ENCODE measurements around the gene CRACR2A.

CRACR2A gene

DNA sequence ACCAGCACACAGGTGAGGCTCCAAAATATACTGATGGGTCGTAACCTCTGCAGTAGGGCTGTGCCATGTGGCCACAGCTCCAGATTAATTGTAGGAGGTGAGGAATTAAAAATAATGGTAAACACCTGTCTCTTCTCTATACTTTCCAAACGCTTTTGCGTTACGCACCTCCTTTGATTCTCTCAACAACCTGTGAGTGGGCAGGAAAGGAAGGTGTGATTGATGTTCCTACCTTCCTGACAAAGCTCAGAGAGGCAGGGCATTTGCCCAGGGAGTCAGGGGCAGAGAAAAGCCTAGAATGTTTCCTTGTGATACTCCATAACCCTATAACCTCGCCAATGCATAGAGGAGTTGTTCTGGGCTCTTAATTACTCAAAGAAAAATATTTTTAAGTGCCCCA is 137.0 kb downstream of the CRACR2A start:
- no peak for DNase-seq (ENCODE audit: low read depth)

DNA sequence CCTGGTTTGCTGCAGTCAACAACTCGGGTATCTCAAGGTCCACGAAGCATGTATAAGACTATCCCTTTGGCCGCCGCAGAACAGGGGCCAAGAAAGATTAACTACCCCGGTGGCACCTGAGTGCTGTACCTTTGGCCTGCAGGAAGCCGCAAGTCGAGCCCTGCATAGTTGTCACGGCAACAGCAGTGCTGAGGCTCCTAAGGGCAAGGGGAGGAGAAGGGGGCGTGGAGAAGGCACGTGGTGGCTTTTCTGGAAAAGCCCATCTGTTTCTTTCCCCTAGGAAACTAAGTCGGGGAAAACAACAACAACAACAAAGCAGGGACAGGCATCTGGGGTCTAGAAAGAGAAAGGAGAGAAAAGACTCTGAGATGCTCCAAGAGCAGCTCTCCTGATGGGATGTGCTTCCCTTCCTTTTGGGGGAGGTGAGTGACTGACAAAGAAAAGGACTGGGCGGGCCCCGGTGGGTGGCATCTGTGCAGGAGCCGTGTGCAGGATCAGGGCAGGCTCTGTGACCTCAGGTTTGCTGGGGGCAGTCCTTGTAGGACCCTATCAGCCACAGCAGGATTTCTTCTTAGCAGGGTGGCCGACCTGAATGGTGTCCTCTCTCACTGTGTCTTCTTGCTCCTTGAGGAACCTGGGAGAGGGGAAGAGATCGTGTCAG is 138.0 kb downstream of the CRACR2A start:
- no peak for DNase-seq (ENCODE audit: low read depth)

DNA sequence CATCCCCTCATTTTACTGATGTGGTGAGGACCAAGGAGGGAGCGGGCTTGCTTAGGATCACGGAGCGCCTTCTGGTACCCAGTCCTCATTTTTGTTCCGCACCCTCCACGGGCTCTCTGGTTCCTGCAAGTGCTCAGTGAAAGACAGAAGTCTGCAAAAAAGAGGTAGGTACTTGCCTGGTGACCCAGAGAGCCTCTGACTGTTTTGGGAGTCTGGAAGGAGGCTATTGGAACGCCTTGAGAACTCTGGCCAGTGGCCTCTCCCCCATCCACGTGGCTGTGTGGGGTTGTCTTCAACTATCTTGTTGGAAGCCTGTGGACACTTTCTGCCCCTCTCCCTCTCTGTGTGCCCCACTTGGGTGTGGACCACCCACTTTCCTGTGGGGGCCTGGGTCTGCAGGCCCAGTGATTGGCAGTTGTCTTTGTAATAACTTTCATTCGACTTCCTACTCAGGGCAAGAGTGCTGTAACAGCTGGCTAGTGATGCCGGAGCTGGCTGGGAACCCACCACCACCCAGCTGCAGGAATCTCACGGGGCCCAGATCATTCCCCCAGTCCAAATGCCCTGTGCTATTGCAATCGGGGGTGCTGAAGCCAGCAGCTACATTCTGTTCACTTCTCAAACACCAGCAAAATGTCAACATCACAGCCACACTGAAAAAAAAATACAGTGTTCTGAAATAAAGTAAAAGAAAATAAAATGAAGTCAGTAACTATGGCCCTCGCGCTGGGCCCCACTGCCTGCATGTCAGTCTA is 139.1 kb downstream of the CRACR2A start:
- DNase-seq (ENCODE audit: low read depth): no peak

DNA sequence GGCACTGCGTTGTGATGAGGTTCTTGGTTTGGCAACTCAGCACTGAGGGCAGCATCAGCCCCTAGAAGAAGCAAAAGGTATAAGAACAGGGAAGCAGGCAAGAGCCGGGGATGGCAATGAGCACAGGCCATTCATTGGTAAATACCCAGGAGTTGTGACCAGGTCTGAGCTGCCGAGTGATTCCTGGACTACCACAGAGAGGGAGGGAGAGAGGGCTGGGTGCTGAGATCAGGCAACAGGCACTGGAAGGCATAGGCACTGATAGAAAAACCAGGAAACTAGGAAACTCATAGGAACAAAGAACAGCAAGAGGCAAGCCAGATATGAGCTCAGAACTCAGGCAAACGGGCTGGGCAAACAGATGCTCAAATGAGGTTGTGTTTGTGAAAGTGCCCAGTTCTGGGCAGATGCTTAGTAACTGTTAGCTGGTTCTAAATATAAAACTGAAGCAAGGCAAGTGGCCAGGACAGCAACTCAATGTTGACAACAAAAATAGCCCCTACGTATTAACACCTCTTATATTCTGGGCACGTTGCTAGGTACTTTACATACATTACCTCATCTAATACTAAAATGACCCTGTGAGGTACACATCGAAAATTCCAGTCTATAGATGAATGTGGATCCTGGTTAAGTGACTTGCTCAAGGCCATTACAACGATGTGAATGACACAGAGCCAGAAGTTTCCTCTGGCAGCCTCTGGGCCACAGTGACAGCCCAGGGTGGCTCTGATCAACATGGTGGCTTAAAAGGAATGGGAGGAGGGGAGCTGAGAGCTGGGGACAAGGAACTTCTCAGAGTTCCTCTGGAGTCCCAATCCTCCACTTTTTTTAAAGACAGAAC is 140.8 kb downstream of the CRACR2A start:
- DNase-seq (ENCODE audit: low read depth): no peak

DNA sequence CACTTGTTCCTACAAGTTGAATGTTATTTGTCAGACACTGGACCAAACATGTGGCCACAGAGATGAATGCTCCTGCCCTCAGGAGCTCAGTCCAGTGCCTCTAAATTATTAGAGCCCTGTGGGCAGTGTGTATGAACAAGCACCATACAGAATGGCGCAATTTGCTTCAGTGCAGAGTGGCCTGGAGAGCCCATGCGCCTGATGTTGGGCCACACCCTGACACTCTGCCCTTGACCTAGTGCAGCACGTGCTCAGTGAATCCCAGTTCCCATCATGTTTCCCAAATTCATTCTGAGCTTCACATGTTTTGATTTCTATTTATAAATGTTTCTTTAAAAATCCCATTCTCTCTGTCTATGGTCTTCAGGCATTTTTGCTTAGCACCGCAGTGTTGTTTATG is 145.1 kb downstream of the CRACR2A start:
- DNase-seq (ENCODE audit: low read depth): no peak

DNA sequence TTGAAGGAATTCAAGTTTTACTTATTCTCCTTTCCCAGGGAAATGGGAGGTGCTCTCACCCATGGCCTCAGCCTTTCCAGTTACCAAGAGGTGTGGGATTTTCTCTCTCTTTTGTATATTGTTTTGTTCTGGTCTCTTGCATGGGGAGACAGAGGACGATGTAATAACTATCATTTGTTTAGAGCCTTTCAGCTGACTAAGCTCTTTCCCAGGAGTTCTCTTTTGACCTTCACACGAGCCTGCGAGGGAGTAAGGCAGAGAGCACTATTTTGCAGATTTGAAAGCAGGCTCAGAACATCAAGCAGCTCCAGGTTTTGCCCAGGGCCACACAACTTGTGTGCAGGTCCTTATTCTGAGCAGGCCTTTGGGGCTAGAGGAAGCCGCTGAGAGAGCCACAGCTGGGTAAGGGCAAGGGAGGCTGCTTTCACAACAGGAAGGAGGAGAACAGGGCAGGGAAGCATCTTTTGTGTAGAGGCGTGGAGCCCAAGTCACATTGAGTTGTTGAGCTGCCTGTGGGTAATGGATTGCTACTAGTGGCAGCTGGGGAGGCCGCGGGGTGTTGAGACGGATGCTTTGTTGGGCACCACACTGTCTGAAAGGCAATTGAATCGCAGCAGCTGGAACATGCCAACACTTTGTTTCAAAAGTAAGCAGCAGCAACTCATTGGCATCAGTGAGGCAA is 145.7 kb downstream of the CRACR2A start:
- no peak for DNase-seq (ENCODE audit: low read depth)

DNA sequence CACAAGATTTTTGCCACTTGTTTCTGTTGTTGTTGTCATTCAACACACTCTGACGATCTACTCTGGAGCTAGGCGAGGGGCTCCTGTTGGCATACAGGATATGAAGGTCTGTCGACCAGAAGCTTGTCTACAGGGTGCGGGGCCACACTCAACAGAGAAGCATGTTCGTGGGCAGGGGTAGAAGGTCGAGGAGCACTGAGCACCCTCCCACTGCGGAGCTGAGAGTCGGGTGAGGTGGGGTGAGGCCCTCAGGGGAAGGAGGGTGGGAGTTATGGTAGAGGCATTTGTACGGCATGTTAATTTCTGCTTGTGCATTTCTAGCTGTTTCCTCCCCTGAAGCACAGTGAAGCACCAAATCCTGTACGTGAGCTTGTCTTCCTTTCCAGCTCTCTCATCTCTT is 146.8 kb downstream of the CRACR2A start:
- no peak for DNase-seq (ENCODE audit: low read depth)

DNA sequence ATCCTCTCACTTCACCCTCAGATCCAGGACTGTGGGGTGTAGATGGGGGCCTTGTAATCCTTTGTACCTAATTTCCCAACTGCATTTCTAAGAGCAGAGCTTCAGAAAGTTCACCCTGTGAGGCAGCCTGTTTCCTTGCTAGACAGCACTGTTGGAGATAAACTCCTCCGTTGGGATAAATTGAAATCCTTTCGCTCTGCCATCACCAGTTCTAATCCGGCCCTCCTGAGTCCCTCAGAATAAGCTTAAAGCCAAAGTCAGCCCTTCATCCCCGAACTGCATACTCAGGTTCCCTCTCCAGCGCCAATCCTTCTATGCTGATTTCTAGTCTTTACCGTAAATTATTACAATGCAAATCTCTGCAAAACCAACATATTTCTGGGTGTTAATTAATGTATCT is 147.2 kb downstream of the CRACR2A start:
- no peak for DNase-seq (ENCODE audit: low read depth)

DNA sequence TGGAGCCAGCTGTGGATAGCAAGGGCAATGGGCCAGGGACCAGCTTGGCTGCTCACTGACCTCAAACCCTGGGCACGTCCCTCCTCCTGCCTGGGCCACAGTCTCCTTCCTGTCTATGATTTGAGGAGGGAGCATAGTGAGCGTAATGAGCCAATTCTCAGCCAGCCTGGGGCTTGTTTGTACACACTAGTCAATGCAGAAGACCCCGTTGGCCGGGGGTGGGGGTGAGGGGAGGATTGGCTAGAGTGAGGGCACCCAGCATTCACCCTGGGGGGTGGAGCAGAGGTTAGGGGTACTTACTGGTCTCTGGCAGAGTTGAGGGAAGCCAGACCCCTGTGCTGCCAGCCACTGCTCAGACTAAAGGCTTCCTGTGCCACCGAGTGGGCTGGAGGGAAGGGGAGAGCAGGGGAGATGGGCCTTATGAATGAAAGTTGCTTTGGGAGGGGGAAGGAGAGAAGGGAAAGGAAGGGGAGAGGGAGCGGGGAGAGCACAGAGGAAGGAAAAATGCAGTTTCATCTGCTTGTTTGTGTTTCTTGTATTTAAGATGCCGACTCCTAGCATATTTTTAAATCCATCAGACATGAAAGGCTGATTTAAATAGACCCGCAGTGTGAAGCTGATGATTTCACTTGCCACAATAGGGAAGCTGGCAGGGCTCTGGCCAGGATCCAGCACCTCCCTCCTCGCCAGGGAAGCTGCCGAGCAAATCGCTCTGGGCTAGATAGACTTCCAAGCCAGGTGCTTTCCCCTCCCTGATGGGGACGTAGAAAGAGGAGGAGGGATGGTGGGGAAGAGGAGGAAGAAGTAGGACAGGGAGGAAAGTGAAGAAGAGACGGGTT is 147.9 kb downstream of the CRACR2A start:
- no peak for DNase-seq (ENCODE audit: low read depth)

DNA sequence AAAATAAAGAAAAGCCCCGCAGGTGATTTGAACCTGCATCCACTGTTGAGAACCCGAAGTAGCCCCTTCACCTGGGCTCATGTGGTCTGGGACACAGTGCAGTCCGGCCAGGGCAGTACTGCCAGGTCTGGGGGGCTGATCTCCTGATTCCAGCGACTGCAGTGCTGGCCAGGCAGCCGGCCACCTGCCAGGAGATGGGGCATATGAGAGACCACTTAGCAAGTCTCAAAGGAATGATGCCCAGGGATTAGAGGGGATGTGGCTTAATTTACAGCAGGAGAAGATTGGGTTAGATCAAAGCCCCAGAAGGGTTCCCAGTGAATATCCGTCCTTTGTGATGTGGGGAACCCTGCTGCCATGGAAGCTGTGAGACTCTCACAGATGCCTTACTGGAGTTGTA is 148.6 kb downstream of the CRACR2A start:
- DNase-seq (ENCODE audit: low read depth): no peak

DNA sequence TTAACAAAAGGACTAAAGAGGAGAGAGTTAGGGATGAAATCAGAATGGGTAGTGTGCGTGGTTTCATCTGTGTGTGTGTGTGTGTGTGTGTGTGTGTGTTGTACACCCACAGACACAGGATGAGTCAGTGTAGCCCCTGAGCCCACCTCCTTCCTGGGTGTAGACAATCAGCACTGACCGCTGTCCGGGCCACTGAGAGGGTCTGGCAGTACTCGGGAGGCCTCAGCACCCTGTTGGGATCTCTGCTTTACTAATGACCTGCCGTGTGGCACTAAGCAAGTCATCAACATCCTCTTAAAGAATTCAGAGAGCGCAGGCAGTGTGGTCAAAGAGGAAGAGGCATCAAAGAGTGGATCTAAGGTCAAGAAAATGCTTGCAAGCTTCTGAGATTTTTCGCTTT is 149.3 kb downstream of the CRACR2A start:
- no peak for DNase-seq (ENCODE audit: low read depth)

DNA sequence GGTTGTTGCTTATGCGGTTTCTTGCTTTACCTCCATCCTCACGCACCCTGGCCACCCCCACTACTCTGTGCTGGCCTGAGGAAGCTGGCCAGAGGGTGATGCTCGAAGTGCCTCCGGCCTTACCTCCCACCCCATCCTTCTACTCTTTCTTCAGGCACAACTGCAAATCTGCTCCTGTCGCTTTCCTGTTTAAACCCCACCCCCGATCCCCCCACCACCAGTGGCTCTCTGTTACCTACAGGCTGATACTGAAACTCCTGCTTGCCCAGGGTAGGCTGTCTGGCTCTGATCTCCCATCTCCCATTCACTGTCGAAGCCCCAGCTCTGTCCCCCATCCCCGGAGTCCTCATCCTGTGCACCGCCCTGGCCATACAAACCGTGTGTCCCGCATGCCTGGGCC is 150.4 kb downstream of the CRACR2A start:
- DNase-seq (ENCODE audit: low read depth): no peak

DNA sequence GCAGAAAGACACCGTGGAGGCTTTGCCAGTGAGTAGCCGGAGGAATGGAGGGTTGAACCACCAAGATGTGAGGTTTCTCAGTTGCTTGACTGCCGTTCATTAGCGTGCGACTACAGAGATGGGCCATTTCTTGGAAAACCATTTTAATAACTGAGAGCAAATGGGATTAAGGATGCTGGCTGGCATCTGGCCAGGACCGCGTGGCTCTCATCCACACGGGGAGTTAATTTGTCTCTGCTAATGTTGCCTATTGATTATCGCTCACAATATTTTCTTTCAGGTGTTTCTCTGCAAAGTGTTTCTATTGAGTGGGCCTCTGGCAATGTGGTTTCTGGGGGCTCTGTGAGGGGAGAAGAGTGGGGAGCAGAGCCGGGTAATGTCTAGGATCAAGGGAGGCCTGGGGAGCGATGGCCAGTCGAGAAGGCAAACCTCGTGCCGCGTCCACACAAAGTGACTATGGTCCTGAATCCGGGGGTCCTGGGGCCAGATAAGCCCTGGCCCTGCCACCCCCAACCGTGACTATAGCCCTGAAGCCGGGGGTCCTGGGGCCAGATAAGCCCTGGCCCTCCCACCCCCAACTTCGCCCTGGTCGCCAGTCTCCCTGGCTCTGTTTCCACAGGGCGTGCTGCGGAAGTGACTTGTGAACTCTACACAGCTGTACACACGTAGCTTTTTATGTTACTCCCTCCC is 151.3 kb downstream of the CRACR2A start:
- DNase-seq (ENCODE audit: low read depth): no peak

DNA sequence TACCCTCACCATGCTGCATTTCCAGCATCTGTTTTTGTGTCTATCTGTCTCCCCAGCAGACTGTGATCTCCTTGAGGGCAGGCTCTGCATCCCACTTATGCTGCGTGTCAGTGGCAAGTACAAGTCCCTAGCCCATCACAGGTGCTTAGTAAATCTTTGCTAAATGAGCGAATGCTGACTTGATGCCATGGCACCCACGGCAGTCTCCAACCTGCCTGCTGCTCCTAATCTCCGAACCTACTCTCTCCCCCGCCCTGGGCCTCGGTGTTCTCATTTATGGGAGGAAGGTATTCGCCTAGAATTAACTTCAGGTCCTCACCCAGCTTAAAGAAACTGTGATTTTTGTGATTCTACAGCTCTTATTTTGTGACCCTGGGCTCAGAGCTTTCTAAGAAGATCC is 152.0 kb downstream of the CRACR2A start:
- DNase-seq (ENCODE audit: low read depth): no peak

DNA sequence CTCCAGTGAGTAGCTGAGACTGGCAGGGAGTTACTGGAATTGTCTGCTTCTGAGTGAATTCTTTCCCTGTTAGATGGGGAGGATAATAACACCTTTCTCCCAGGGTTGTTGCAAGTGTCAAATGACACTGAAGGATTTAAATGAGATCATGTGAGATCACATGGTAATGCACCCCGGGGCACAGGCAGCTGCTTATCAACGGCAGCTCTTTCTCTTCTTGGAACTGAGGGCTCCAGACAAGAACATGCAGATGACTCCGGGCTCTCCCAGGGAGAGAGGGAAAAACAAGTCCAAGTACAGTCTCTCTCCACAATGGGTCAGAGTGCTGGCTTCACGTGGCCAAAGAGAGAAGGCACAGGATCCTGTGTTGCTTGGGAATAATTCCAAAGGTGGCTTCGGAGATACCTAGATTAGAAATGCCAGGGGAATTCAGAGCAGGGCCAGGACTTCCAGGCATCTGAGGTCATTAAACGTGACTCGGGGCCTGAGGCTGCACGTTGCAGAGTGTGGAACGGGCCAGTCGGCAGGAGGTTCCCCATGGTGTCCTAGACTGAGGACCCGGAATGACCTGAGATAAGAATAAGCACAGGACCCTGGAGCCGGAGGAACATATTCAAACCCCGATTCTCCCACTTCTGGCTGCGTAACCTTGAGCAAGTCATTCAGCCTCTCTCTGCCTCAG is 152.7 kb downstream of the CRACR2A start:
- DNase-seq (ENCODE audit: low read depth): no peak

DNA sequence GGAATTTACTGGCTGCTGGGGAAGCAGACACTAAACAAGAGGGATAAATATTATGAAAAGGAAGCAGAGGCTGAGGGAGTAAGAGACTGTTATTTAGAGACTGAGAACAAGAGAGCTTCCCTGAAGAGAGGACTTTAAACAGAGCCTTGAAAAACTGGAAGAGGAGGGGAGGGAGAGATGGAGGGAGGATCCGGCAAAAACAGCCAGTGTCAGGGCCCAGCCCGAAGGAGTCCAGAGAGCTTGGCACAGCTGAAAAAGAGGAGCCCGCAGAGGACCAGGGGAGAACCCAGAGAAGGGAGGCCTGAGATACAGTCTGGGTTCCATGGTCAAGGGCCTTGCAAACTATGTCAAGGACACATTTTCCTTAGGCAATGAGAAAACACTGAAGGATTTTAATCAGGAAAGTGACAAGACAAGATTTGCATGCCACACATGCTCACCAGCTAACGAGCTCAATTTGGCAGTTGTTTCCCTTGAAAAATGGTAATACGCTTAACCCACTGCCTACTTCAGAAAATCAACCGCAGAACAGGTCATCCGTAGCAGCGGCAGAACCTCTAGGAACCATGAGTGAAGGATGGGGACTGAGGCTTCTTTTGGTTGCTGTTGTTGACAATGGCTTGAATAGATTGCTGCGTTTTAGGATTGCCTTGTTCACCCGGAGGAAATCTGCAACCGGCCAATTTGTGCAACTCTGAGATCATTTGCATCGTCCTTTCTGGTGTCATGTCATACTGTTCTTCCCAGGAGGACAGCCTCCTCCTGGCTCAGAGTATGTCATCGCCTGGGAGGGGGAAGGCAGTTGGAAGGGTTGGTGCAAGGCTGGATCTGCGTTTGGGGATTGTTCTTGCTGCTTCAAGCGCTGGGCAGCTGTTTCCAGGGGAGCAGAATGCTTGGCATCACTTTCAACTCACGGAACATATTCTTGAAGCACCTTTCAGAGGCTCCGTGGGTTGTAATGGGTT is 153.7 kb downstream of the CRACR2A start:
- no peak for DNase-seq (ENCODE audit: low read depth)

DNA sequence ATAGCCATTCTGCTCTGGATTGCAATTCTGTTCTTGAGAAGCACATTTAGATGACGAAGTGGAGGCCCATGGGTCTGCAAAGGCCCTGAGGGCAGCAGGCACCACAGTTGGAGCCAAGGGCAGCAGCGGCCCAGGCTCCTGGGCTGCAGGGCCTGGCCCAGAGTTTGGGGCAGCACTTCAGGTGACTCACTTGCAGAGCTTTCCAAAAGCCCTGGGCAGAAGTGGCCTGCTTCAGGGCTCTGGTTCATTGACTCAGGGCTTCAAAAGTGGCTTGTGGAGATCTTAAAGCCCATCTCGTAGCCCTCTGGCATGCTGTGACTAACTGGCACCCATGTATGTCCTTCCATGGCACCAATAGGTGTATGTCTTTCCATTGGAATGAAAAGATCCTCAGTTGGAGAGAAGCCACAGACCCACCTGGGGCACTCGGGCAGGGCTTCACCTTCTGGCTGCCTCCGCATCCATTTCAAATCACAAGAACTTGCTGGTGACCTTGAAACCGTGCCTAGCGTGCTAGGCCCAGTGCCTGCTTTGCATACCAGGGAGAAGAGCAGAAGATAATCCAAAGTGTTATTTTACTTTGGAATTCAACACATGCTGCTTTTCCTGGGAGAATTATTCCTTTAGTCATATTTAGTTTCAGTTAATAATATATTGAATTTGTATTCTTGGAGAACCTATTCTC is 155.2 kb downstream of the CRACR2A start:
- no peak for DNase-seq (ENCODE audit: low read depth)

DNA sequence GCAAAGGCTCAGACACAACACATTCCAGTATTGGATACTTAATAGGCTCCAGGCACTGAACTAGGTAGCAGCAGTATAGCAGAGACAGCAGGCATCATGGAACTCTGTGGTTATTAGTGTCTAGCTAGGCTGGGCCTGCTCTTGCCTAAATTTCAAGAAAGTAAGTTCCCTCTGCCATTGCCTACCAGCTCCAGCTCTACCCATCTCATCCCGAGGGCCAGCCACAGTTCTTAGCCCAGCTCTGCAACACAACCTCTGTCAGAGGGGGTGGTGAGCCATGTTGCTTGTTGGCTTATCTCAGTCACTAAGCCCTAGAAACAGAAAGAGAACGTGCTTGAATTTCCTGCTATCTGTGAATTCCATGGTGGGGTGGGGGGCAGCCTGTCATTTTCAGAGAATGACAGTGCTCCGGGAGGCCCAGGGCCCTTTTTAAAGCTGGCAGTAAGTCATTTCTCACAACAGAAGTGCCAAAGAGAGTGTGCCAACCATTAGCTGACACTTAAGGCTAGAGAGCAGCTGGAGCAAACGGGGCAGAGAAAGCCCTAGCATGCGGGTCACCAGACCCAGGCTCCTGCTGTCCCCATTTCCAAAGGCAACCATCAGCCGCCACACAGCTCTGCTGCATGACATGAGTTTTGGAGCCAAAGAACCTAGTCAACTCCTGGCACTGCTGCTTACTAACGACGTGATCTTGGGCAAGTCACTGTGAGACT is 156.1 kb downstream of the CRACR2A start:
- no peak for DNase-seq (ENCODE audit: low read depth)

All from GM04504 (cell line).